Measurements from ENCODE around the gene HEBP2.

Gene HEBP2

GRCh38 chr6:138454981-138455706 lies 51.1 kb downstream of the HEBP2 start:
- no peak for DNase-seq

- no peak for DNase-seq
Measured at GRCh38 chr6:138455746-138456400, 51.9 kb downstream of the HEBP2 start.

GRCh38 chr6:138456401-138456790 lies 52.4 kb downstream of the HEBP2 start:
- no peak for DNase-seq

- DNase-seq: no peak
Measured at GRCh38 chr6:138461647-138462046, 57.6 kb downstream of the HEBP2 start.

- no peak for DNase-seq
Measured at GRCh38 chr6:138464085-138464484, 60.1 kb downstream of the HEBP2 start.

GRCh38 chr6:138465007-138465645 lies 61.1 kb downstream of the HEBP2 start:
- DNase-seq: no peak

GRCh38 chr6:138467901-138468300 lies 63.9 kb downstream of the HEBP2 start:
- DNase-seq: no peak

- DNase-seq: no peak
Measured at GRCh38 chr6:138468320-138469015, 64.4 kb downstream of the HEBP2 start.

All from hypothalamus (tissue), 51 donors.